Measurements from ENCODE around the gene RAB11B.
"Not testable (repeated sequence)": the region's sequence is repeated elsewhere in the genome, so short reads cannot be mapped to it uniquely, and the experiment has no call there.

RAB11B gene

DNA sequence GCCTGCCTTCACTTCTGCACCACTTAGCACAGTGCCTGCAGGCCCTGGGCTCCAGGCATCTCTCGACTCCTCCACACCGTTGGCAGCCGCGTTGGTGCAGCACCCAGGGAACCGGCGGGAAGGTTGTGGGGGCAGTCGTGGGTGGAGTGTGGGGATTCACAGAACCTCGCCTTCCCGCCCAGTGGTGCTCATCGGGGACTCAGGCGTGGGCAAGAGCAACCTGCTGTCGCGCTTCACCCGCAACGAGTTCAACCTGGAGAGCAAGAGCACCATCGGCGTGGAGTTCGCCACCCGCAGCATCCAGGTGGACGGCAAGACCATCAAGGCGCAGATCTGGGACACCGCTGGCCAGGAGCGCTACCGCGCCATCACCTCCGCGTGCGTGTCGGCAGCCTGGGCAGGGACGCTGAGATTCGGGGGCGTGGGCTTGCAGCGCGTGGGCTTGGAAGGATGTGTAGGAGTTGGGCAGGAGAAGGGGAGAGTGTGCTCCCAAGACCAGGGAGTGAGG is 9.6 kb downstream of the RAB11B start:
- no peak overlapping the region for H3K4me3 ChIP-seq (ENCODE audit: low read depth, low read length)
- H3K27me3 ChIP-seq (ENCODE audit: insufficient read depth, low read depth, severe bottlenecking) = no peaks in the 10 kb centered on the region
- no peak overlapping the region for H3K27ac ChIP-seq
- DNase-seq = no peak
- H3K36me3 ChIP-seq = peaks cover 52% of the 10 kb centered on the region
- H3K9me3 ChIP-seq (ENCODE audit: severe bottlenecking) = no peaks in the 10 kb centered on the region
- TF ChIP-seq, protein P1, sequence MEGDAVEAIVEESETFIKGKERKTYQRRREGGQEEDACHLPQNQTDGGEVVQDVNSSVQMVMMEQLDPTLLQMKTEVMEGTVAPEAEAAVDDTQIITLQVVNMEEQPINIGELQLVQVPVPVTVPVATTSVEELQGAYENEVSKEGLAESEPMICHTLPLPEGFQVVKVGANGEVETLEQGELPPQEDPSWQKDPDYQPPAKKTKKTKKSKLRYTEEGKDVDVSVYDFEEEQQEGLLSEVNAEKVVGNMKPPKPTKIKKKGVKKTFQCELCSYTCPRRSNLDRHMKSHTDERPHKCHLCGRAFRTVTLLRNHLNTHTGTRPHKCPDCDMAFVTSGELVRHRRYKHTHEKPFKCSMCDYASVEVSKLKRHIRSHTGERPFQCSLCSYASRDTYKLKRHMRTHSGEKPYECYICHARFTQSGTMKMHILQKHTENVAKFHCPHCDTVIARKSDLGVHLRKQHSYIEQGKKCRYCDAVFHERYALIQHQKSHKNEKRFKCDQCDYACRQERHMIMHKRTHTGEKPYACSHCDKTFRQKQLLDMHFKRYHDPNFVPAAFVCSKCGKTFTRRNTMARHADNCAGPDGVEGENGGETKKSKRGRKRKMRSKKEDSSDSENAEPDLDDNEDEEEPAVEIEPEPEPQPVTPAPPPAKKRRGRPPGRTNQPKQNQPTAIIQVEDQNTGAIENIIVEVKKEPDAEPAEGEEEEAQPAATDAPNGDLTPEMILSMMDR (IDR thresholded peaks at IDR 0.05; ENCODE audit: low read depth, low read length) = no peak

DNA sequence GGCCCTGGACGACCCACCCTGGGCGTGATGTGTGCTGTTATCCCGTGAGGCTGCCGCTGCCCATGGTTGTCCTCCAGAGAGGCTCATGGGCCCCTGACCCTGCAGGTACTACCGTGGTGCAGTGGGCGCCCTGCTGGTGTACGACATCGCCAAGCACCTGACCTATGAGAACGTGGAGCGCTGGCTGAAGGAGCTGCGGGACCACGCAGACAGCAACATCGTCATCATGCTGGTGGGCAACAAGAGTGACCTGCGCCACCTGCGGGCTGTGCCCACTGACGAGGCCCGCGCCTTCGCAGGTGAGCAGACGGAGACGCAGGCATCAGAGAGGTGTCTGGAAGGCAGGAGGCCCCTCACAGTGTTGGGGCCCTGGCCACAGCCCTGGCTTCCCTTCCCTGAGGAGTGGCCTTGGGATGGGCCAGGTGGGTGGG is 11.8 kb downstream of the RAB11B start:
- H3K9me3 ChIP-seq (ENCODE audit: severe bottlenecking) = no peaks in the 10 kb centered on the region
- no peaks in the 10 kb centered on the region for H3K27me3 ChIP-seq (ENCODE audit: insufficient read depth, low read depth, severe bottlenecking)
- no peak overlapping the region for H3K27ac ChIP-seq
- DNase-seq = no peak
- H3K4me3 ChIP-seq (ENCODE audit: low read depth, low read length) = no peak overlapping the region
- peaks cover 49% of the 10 kb centered on the region for H3K36me3 ChIP-seq
- TF ChIP-seq, protein P1 (IDR thresholded peaks at IDR 0.05; ENCODE audit: low read depth, low read length) = no peak

DNA sequence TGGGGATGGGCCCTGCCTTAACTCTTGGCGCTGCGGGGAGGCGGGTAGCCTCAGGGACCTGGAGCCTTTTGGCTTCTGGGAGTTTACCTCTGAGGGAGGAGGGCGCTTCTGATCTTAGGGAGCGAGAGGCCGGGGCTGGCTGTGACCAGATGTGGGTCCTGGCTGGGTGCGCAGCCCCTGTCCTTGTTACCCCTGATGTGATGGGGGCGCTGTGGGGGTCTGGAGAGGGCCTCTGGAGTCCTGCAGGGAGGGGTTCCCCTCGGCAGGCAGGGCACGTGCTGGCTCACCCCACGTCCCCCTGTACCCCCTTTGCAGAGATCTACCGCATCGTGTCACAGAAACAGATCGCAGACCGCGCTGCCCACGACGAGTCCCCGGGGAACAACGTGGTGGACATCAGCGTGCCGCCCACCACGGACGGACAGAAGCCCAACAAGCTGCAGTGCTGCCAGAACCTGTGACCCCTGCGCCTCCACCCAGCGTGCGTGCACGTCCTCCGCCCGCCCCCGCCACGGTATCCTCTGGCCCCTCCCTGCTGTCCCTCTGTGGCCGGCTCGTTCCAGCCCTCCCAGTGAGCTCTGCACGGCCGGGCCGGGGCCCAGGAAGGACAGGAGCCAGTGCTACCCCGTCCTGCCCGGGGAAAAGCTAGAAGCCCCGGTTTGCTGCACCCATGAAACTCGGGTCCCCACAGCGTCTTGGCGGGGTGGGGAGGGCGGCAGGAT is 13.1 kb downstream of the RAB11B start:
- Histone ChIP-seq H3K9me3 (ENCODE audit: severe bottlenecking) (no peaks in the 10 kb centered on the region), H3K27me3 (ENCODE audit: insufficient read depth, low read depth, severe bottlenecking) (no peaks in the 10 kb centered on the region), H3K27ac (no peak overlapping the region), H3K4me3 (ENCODE audit: low read depth, low read length) (no peak overlapping the region), H3K36me3 (peaks cover 44% of the 10 kb centered on the region)
- TF ChIP-seq, protein P1 (IDR thresholded peaks at IDR 0.05; ENCODE audit: low read depth, low read length) = no peak
- no peak for DNase-seq

- no peak overlapping the region for H3K27ac ChIP-seq
- no peak overlapping the region for H3K4me3 ChIP-seq (ENCODE audit: low read depth, low read length)
- peaks cover 44% of the 10 kb centered on the region for H3K36me3 ChIP-seq
- TF ChIP-seq, protein P1 (IDR thresholded peaks at IDR 0.05; ENCODE audit: low read depth, low read length) = no peak
- H3K9me3 ChIP-seq (ENCODE audit: severe bottlenecking) = no peaks in the 10 kb centered on the region
- H3K27me3 ChIP-seq (ENCODE audit: insufficient read depth, low read depth, severe bottlenecking) = no peaks in the 10 kb centered on the region
- DNase-seq = no peak
These were observed 13.6 kb downstream of the RAB11B start for GRCh38 chr19:8403820-8404109.

GRCh38 chr19:8404391-8405151 is 14.4 kb downstream of the RAB11B start:
- no peak for DNase-seq
- Histone ChIP-seq H3K9me3 (ENCODE audit: severe bottlenecking) (no peaks in the 10 kb centered on the region), H3K4me3 (ENCODE audit: low read depth, low read length) (no peak overlapping the region), H3K36me3 (peaks cover 42% of the 10 kb centered on the region), H3K27ac (no peak overlapping the region), H3K27me3 (ENCODE audit: insufficient read depth, low read depth, severe bottlenecking) (no peaks in the 10 kb centered on the region)
- TF ChIP-seq, protein P1 (IDR thresholded peaks at IDR 0.05; ENCODE audit: low read depth, low read length) = no peak

DNA sequence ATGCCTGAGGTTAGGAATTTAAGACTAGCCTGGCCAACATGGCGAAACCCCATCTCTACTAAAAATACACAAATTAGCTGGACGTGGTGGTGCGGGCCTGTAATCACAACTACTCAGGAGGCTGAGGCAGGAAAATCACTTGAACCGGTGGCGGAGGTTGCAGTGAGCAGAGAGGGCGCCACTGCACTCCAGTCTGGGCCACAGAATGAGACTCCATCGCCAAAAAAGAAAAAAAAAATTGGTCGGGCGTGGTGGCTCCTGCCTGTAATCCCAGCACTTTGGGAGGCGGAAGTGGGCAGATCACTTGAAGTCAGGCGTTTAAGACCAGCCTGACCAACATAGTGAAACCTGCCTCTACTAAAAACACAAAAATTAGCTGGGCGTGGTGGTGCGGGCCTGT is 20.6 kb downstream of the RAB11B start:
- not testable (repeated sequence) for H3K27me3 ChIP-seq (ENCODE audit: insufficient read depth, low read depth, severe bottlenecking); DNase-seq; H3K36me3 ChIP-seq; H3K4me3 ChIP-seq (ENCODE audit: low read depth, low read length); H3K9me3 ChIP-seq (ENCODE audit: severe bottlenecking); H3K27ac ChIP-seq

All from WERI-Rb-1 (cell line).